Stimulated activated CD4-positive, alpha-beta T cell treated with anti-CD3 and anti-CD28 coated beads, Interleukin-4, amount 100 ng/mL, for 1 hour (primary cell): ENCODE measurements around the gene SLC4A2.

Source experiments
- DNase-seq: peaks from one replicate; pipeline ENCODE4 v3.0.0-alpha.2; 2020

The SLC4A2 gene

DNA sequence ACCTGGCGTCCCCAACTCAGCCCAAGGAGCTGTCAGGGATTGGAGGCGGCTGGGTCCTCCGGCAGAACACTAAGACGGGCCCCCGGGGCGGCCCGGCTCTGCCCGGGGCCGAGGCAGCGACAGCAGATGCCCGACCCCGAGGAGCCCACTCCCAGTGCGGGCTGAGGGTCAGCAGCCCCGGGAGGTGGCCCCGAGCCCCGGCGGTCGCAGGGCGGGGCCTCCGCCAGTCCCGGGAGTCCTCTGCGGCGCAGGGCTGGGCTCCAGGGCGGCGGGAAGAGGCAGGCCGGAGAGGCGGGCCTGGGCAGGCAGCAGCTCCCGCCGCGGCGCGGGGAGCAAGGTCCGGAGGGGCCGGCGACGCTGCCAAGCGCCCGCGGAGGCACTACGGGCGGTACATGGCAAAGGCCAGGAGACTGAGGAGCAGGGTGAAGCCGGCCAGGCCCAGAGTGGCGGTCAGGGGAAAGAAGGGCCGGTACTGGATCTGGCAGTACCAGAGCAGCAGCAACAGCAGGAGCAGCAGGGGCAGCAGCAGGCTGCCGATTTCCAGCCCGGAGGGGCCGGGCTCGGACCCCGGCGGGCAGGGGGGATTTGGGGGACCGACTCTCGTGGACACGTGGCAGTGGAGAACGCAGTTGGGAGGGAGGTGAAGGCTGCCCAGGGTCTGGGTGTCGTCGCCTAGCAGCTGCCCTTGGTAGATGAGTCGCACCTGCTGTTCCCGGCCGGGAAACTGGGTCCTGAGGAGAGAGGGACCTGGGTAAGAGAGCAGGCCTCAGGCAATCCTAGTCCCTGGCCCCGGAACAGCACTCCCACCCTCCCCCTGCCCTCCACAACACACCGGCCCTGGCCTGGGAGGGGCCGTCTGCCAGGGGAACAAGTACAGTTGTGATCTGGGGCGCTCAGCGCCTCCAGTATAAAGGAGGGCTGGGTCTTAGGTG lies 22.0 kb downstream of the SLC4A2 start:
- no peak for DNase-seq

DNA sequence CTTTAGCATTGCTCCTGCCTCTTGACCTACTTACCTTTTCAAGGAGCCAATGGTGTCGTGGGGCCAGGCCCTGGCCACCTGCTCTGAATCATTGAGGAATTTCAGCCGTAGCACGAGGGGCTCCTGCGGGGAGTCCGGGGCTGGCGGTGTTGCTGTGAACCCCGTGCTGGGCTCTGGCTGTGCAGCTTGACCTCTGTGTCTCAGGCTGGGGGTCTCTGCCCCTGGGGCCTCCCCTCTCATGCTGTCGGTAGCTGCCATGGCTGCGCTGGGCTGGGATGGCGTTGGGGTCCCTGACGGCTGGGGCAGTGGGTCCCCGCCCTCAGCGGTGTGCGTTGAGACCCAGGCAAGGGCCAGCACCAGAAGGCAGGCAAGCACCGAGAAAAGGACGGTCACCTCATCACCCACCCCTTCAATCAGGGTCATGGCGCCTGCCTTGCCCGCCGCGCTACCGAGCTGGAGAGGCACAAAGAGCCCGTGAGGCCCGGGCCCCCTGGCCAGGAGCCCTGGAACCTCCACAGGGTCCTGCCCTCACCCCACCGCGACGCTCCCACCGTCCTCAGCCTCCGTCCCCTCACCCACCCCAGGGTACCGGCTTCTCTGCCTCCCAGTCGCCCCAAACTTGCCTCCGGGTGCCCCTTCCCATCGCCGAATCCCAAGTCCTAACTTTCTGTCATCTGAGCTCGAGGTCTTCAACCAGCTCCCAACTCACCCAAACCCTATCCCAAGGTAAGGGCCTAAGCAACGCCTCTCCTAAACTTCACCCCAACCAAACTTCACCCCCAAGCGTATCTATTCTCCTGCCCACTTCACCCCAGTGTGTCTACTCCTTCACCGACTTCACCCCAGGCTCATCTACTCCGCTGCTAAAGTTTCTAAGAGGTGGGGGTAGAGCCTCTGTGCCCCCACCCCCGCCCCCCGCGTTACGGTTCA lies 23.0 kb downstream of the SLC4A2 start:
- DNase-seq, result no peak

DNA sequence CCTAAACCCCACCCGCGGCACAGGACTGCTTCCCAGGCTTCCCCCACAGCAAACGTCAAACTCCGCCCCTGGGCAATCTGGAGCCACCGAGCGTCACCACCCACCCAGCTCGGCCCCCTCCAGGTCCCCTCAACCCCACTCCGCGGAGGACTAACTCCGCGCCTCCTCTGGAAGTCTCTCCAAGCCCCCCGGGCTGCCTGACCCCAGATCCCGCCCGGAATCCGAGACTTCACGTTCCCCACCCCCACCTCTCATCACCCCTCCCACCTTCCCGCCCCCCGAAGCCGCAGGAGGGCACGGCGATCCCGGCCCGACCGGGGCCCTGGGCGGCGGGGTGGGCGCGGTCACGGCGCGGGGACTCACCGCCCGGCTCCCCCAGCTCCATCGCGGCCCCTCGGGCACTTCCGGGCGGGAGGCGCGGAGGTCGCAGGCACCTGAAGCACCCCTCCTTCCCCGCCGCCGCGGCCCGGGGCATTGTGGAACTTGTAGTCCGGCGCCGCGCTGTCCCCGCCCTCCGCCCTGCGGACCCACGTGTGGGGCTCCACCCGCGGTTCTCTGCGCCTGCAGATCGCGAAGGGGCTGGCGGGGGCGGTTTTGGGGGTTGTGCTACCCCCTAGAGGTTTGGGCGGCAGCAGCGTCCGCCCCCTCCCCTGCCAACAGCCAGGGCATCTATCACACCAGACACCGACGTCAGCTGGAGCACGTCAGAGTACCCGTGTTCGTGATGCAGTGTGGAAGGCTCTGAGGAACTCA lies 23.9 kb downstream of the SLC4A2 start, which contains the start of gene TMUB1:
Gene TMUB1, minus strand, starts transcription at position 423 of the 753 bp plus-strand sequence. CDS start 930 bp downstream, outside the sequence.
- DNase-seq, result peak; percentile 84

DNA sequence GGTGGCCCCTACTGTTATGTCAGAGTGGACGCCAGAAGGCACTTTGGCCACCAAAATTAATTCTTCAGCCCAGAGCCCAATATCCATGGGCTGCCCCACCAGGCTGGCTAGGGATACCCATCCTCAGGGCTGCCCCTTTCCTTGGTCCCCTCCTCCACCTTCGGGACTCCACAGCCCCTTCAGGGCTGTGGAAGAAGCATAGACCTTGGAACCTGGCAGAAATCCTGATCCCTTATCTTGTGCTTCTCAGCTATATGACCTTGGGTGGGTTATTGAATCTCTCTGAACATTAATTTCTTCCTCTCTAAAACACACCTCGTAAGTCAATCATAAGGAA lies 24.4 kb downstream of the SLC4A2 start:
- DNase-seq, result no peak

DNA sequence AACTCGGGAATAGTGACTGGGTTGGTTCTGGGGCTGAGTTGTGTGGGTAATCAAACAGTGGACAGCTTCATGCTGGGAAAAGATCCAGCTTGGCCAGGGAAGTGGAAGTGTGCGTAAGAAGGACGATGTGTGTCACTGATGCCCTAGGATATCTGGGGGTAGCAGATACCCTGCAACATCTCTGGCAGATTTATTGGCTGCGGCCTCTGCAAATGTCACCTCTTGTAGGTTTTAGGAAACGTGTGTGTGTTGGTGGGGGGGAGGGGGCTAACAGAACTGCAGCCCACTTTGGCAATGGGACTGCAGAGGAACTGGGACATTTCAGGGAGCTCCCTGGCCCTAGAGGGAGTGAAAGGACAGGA lies 25.9 kb downstream of the SLC4A2 start:
- no peak for DNase-seq

DNA sequence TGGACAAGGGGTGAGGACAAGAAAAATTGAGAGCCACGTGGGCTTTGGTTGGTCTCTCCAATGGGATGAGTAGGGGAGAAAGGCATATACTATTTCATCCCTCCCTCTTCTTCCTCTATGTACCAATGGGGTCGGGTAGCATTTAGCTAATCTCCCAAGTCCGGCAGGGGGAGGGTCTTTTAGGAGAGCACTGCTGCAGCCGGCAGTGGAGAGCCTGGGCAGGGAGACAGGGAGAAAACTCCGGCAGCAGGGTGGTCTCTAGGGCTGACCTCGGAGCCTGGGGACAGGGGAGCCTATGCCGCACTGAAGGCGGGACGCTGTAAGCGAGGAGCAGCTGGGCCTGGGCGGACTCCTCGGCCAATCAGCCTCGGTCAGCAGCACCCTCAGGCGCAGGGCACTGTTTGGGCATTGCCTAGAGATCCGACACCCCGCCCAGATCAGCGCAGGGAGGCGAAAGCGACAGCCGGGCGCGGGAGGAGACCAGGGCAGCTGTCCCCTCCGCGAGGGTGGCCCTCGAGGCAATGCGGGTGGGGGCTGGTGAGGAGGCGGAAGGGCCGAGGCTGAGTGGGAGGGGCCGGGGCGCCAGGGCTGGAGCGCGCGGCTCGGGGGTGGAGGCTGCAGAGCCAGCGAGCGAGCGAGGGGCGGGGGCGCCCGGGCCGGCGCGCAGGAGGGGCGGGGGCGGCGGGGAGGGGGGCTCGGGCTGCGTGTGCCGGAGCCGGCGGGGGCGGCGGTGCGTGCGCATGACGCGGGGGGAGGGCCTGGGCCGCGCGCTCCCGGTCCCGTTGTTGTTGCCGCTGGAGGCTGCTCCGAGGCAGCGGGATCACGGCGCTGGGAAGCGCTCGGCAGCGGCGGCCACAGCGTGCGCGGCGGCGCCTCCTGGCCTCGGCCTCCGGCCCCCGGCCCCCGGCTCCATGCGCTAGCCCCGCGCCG lies 26.6 kb downstream of the SLC4A2 start, which contains the start of gene AGAP3:
Gene AGAP3, plus strand, starts transcription at position 785 of the 930 bp plus-strand sequence. CDS start 267 bp downstream, outside the sequence.
- peak; percentile 67 for DNase-seq

DNA sequence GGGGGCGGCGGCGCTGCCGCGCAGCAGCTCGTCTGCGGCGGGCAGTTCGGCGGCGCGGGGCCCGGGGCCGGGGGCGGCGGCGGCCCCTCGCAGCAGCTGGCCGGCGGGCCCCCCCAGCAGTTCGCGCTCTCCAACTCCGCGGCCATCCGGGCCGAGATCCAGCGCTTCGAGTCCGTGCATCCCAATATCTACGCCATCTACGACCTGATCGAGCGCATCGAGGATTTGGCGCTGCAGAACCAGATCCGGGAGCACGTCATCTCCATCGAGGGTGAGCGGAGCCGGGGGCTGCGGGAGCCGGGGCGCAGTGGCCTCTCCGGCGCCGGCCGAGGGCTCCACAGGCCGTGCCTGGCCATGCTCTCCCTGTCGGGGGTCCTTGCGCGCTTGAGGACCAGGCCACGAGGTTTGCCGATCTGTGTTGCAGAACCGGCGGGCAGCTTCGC lies 27.4 kb downstream of the SLC4A2 start:
- peak; percentile 34 for DNase-seq

DNA sequence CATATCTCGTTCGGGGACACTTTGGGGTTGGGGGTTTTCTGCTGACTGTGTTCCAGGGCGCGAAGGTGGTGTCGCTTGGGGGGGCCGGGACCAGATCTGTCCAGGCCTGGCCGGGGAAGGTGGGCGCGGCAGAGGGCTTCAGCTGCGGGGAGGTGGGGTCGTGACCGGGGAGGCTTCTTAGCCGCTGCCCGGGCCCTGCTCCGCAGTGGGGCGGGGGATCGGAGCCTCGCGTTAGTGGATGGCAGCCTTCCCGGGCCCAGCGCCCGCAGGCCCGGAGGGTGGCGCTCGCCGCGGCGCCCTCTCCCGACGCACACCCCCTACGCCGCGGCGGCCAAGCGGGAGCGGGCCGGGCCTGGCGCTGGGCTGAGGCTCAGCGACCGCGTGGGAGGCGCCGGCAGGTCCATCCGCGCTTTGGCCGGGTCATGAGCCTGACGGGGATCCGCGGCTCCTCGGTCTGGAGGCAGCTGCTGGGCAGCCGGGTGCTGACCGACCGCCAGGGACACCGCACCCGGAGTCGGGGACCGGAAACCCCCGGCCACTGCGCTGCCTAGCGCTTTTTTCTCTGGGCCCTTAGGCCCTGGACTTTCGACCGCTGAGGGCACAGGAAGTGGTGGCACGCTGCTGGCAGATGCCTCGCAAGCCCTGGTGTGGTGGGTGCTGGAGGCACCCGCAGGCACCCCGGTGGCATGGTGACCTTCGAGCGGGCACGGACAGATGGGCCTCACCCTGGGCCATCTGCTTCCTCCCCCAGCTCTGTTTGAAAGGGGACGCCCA lies 28.0 kb downstream of the SLC4A2 start:
- peak; percentile 49 for DNase-seq

DNA sequence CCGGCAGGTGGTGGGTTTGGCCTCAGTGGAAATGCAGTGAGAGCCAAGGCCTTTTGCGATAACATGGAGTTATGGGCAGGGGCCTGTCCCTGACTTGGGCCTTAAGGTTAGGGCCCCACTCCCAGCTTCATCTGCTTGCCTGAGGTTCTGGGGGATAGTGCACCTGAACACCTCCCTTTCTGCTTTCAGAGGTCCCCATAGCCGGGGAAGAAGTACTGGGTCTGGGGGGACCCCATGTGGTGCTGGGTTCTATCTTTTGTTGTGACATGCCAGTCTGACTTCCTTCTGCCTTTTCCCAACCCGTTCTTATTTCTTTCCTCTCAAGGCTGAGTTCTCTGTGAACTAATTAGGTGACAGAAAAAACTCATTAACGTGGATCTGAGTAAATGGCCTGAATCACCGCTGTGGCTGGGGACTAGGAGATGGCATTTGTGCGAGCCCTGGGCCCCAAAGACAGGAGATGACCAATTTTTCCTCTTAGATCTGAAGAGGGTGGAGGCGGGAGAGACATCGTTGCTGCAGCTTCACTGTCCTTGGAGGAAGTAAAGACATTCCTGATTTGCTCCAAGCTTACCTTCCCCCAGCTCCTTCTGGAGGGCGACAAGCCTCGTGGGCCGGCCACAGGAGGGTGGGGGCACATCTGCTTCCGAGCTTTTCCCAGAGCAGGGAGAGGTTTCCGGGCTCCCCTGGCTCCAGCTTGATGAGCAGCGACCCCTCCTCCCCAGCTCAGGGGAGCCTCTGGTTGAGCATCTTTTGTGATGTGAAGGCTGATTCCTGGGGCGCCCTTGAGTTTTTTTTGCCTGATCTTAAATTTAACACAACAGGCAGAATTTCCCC lies 28.8 kb downstream of the SLC4A2 start:
- DNase-seq, result no peak

DNA sequence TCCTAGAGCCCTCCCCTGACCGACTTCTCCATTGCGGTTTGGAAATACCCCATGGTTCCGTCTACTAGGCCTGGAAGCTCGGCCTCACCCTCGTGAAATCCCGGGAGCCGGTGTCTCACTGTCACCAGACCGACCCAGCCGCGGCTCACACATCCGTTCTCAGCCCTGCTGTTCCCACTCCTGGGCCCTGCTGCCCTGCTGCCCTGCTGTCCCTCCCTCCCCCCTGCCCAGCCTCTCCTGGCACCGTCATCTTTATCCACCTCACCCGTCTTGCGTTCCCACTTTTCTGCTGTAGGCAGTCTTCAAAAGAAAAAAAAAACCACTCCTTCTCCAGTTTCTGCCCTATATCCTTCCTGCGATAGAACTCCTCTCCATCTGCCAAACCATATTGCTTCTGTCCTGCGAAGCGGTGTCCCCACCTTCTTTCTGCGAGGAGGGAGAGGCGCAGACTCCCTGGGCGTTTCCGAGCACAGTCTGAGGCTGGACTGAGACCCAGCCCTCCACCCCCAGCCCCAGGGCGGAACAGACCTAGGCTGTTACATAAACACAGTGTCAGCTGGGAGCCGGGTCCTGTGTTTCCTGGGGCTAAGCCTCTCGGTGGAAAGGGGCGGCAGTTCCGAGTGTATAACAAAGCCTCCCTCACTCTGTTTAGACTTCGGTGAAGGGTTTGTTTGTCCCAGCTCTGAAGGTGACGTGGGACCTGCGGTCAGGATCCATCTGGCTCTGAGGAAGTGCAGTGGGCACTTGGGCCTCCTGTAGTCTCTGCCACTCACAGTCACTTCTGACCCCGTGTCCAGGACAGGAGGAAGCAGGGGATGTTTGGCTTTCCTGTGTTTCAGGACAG lies 29.7 kb downstream of the SLC4A2 start:
- DNase-seq, result no peak

DNA sequence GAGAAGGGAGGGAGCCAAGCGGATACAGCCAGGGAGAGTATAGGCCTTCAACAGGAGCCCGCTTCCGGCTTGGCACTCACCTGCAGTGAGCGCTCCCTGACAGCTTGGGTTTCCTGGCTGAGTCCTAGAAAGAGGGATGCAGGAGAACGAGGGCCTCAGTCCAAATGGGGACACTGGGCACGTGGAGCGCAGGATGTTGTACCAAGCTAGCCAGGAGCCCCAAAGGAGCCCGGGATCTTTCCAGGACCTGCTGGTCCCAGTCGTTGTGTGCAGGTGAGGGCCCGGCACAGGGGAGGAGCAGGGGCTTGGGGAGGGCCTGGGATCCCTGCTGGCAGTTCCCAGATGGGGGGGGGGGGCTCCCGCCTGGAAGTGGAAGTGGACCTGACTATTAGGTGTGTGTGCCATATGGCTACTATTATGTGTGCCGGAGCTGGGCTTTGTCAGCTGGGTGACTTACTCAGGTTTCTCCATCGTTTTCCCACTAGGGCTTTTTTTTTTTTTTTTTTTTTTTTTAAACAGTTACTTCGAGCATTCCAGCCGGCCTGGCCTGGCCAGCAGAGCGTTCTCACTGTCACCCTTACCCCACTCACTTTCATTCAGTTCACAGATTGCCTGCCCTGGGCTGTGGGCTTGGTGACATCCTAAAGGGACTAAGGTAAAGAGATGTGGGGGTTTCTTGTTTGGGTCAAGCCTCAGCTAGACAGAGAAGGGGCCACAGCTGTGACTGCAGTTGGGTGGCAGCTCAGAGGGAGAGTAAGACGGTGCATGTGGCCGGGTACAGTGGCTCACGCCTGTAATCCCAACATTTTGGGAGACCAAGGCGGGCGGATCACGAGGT lies 30.7 kb downstream of the SLC4A2 start:
- DNase-seq, result no peak

DNA sequence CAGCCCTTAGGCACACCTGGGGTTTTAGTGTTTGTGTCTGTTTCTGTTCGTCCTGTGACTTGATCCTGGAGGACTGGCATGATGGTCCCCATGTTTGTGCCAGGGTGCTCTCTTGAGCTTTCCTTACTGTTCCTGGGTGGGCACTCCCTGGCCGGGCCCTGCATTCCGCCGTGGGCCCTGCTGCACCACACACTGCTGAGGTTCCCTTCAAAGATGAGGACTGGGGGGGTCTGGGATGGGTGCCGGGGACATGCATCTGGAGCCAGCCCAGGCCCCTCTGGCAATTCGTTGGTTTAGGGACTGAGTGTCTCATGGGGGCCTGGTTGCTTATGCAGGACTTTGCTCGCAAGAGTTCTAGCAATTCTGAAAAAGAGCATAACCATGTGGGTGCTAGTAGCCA lies 31.6 kb downstream of the SLC4A2 start:
- DNase-seq, result no peak

DNA sequence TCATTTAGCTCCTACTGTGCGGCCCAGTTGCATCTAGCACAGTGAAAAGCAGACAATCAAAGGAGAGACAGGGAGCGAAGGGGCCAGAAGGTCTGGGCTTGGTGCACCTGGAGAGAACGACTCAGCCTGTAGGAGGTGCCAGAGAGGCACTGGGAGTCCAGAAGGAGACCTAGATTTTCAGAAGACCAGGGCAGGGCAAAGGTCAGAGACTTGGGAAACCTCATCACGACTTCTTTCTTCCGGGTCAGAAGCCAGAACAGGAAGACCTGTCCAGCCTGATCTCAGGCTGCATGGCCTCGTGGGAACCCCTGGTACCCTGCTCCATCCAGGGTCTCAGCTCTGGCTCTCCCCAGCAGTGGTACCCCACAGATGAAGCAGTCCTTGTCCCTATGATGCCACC lies 32.0 kb downstream of the SLC4A2 start:
- no peak for DNase-seq

DNA sequence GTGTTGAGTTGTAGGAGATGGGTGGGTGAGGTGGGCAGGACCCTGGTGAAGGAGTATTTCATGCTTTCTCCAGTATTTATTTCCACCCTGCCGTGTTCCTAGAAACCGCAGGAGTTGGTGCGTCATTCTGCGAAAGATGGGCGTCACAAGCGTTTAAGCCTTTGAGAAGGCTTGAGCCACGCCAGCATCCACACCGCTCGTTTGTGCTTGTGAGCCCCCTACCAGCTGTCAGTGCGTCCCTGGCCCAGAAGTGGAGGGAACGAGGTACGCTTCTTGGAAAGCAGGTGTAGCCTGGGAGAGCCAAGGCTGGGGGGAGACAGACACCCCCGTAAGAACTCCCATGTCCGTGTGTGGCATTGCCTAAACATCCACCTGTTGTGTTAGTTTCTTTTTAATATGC lies 32.6 kb downstream of the SLC4A2 start:
- no peak for DNase-seq

DNA sequence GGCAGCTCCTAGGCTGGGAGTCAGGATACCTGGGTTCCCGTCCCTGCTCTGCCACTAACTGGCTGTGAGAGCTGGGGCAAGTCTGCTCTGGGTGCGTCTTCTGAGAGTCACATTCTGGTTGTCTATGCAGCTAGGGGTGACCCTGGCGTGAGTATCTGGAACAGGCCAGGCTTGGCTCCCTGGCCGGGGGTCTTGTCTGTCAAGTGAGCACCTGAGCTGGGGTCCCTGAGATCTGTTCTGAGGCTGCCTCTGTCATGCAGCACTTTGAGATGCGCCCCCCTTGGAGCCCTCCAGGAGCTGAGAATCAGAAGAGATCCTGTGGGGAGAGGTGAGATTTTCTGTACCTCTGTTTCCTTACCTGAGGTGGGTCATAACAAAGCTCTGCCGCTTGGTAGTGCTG lies 34.4 kb downstream of the SLC4A2 start:
- DNase-seq, result no peak

DNA sequence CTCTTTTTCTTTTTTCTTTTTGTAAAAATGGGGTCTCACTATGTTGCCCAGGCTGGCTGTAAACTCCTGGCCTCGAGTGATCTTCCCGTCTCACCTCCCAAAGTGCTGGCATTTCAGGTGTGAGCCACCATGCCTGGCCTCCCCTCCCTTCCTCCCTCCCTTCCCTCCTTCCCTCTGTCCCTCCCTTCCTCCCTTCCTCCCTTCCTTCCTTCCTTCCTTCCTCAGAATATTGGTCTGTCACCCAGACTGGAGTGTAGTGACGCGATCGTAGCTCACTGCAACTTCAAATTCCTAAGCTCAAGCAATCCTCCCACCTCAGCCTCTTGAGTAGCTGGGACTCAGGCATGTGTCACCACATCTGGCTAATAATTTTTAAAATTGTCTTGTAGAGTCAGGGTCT lies 35.3 kb downstream of the SLC4A2 start:
- no peak for DNase-seq

DNA sequence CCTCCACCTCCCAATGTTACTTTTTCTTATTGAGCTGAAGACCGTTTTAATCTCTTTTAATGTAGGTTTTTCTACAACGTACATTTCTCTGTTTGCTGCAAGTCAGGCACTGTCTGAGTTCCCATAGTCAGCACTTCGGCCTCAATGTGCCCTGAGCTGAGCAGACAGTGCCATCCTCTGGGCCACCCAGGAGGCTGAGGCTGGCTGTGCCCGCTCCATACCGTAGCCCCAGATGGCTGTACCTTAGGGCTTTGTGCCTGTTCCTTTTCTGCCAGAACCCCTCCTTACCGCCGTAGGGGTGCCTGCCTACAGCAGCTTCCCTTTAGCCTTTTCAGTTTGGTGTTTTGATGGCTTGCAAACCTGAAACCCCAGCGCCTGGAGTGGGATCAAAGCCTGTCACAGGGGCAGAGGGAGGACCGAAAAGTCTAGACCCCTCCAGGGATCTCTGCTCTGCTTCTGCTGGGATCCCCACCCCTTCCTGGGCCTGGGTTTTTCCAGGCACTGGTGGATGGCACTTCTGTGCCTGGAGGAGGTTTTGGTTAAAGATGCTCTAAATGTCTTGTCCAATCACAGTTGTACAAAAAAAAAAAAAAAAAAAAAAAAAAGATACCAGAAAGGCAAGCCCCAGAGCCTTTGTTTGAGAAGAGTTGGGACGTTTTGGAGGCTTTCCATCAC lies 35.9 kb downstream of the SLC4A2 start:
- DNase-seq, result no peak
